IMR-90 (cell line): Measurements from ENCODE around the gene UBE2E2. TPM values are rescaled to one million over a fixed set of nuclear protein-coding genes. Genes with fewer than 3 reads are reported as not detected.
A peak's percentile ranks its signal among the peaks of the same experiment; 100 is the strongest.

Experiments
- ATAC-seq: fragments of 200-7000 bp; cut with Tn5 transposase; 2 replicates; pipeline ENCODE4 v1.9.1; 2020; ENCODE audit warnings: low read depth, mild to moderate bottlenecking, moderate library complexity
- BruUV-seq: library from RNA; stranded (reverse); fragments of 400-500 nt; replicated peaks from 2 replicates; lab custom pipeline; 2021; lab: Mats Ljungman, UMichigan
- CTCF ChIA-PET: fragments of 300-600 bp; formaldehyde crosslinking; extraction: SDS; loops from one replicate; lab custom pipeline; 2021; ENCODE audit warnings: antibody characterized with exemption; lab: Yijun Ruan, JAX
- POLR2A ChIA-PET: fragments of 300-600 bp; sonication (Branson Sonifier 250); formaldehyde crosslinking; loops from one replicate; lab custom pipeline; 2022; ENCODE audit warnings: antibody characterized with exemption; ENCODE audit not compliant: unreplicated experiment; lab: Charles Lee
- DNase-seq: peaks from one replicate; pipeline ENCODE4 v3.0.0; 2013
- H2AFZ ChIP-seq: replicated peaks from 2 replicates; pipeline ENCODE3; 2013; ENCODE audit warnings: low read length, mild to moderate bottlenecking; ENCODE audit not compliant: poor library complexity
- H2AK5ac ChIP-seq: 2 replicates; pipeline ENCODE4 v1.6.1; 2013; ENCODE audit warnings: low read depth, low read length, inconsistent platforms
- H2AK9ac ChIP-seq: replicated peaks from 2 replicates; pipeline ENCODE3; 2013; ENCODE audit warnings: mild to moderate bottlenecking, low read depth, low read length, moderate library complexity; ENCODE audit not compliant: poor library complexity
- H2BK120ac ChIP-seq: 2 replicates; pipeline ENCODE4 v1.6.1; 2013; ENCODE audit warnings: low read depth, low read length, inconsistent platforms
- H2BK15ac ChIP-seq: 3 replicates; pipeline ENCODE4 v1.6.1; 2013; ENCODE audit warnings: low read depth, low read length, inconsistent platforms
- H2BK20ac ChIP-seq: 2 replicates; pipeline ENCODE4 v1.6.1; 2013; ENCODE audit warnings: low read depth, mild to moderate bottlenecking, inconsistent platforms, low read length, moderate library complexity
- H2BK5ac ChIP-seq: 2 replicates; pipeline ENCODE4 v1.6.1; 2013; ENCODE audit warnings: mild to moderate bottlenecking, low read depth, low read length, inconsistent platforms; ENCODE audit not compliant: poor library complexity, severe bottlenecking
- H3K14ac ChIP-seq: replicated peaks from 2 replicates; pipeline ENCODE4 v1.6.1; 2013; ENCODE audit warnings: low read depth, low read length, inconsistent platforms
- H3K18ac ChIP-seq: 2 replicates; pipeline ENCODE4 v1.6.1; 2013; ENCODE audit warnings: low read depth, low read length, control low read depth
- H3K23ac ChIP-seq: 2 replicates; pipeline ENCODE4 v1.6.1; 2013; ENCODE audit warnings: low read depth, low read length, inconsistent platforms
- H3K27ac ChIP-seq: 2 replicates; pipeline ENCODE4 v1.5.1; 2013; ENCODE audit warnings: mild to moderate bottlenecking, control low read depth, low read length; ENCODE audit not compliant: insufficient read depth
- H3K27me3 ChIP-seq: 2 replicates; pipeline ENCODE4 v1.6.1; 2013; ENCODE audit warnings: low read length; ENCODE audit not compliant: control insufficient read depth, insufficient read depth
- H3K36me3 ChIP-seq: 2 replicates; pipeline ENCODE4 v1.6.1; 2013; ENCODE audit warnings: low read length, mixed read lengths; ENCODE audit not compliant: control insufficient read depth, insufficient read depth
- H3K4ac ChIP-seq: 2 replicates; pipeline ENCODE4 v1.6.1; 2013; ENCODE audit warnings: low read depth, low read length, inconsistent platforms
- H3K4me1 ChIP-seq: 2 replicates; pipeline ENCODE4 v1.6.1; 2013; ENCODE audit warnings: low read length, mixed read lengths; ENCODE audit not compliant: control insufficient read depth, insufficient read depth
- H3K4me2 ChIP-seq: 2 replicates; pipeline ENCODE4 v1.6.1; 2013; ENCODE audit warnings: low read depth, mild to moderate bottlenecking, control low read depth, low read length, moderate library complexity
- H3K4me3 ChIP-seq: 2 replicates; pipeline ENCODE4 v1.5.1; 2013; ENCODE audit warnings: low read depth, mild to moderate bottlenecking, control low read depth, low read length, moderate library complexity; ENCODE audit not compliant: insufficient read depth
- H3K56ac ChIP-seq: 2 replicates; pipeline ENCODE4 v1.6.1; 2013; ENCODE audit warnings: low read length, inconsistent platforms; ENCODE audit not compliant: insufficient read depth; ENCODE audit errors: extremely low read depth
- H3K79me1 ChIP-seq, 2 experiments: 2 replicates each; pipeline ENCODE4 v1.6.1; 2013; ENCODE audit warnings: low read length in 2 of 2, inconsistent platforms in 1 of 2, low read depth in 1 of 2
- H3K9ac ChIP-seq: 2 replicates; pipeline ENCODE4 v1.6.1; 2013; ENCODE audit warnings: low read depth, low read length, control low read depth
- H3K9me1 ChIP-seq: 2 replicates; pipeline ENCODE4 v1.6.1; 2013; ENCODE audit warnings: low read length, inconsistent platforms; ENCODE audit not compliant: insufficient read depth
- H3K9me3 ChIP-seq: 2 replicates; pipeline ENCODE4 v1.6.1; 2013; ENCODE audit warnings: low read length; ENCODE audit not compliant: control insufficient read depth, insufficient read depth
- H4K20me1 ChIP-seq: 2 replicates; pipeline ENCODE4 v1.6.1; 2013; ENCODE audit warnings: low read length, inconsistent platforms; ENCODE audit not compliant: insufficient read depth
- H4K5ac ChIP-seq: 2 replicates; pipeline ENCODE4 v1.6.1; 2013; ENCODE audit warnings: mild to moderate bottlenecking, low read depth, low read length, control low read depth
- H4K8ac ChIP-seq, 2 experiments: 2 replicates each; pipeline ENCODE4 v1.6.1; 2013; ENCODE audit warnings: low read depth in 2 of 2, low read length in 2 of 2, control low read depth in 1 of 2, inconsistent platforms in 1 of 2
- H4K91ac ChIP-seq: 2 replicates; pipeline ENCODE4 v1.6.1; 2013; ENCODE audit warnings: low read depth, low read length, inconsistent platforms; ENCODE audit not compliant: insufficient read depth
- MAFK ChIP-seq: IDR thresholded peaks from 2 replicates; pipeline ENCODE4 v1.6.1; 2012; ENCODE audit warnings: low read depth, low read length, improper control_type of control experiment
- MXI1 ChIP-seq: IDR thresholded peaks from 2 replicates; pipeline ENCODE4 v1.6.1; 2012; ENCODE audit warnings: low read depth, mild to moderate bottlenecking, low read length, moderate library complexity, borderline replicate concordance
- NFE2L2 ChIP-seq: fragments of 150-350 bp; IDR thresholded peaks from 2 replicates; pipeline ENCODE4 v1.6.1; 2016; ENCODE audit warnings: low read depth, mild to moderate bottlenecking, low read length
- RAD21 ChIP-seq: IDR thresholded peaks from 2 replicates; pipeline ENCODE4 v1.6.1; 2012; ENCODE audit warnings: low read length, improper control_type of control experiment
- WGBS, 2 experiments: methylation state at CpG; one replicate each; pipeline versions ENCODE4 v1.1.5 to v1.1.7; 2013; ENCODE audit warnings: missing lambda C conversion rate in 2 of 2; ENCODE audit not compliant: insufficient read length in 1 of 2; ENCODE audit errors: extremely low coverage in 2 of 2; 5-methylcytosine and 5-hydroxymethylcytosine counted together
- dilution Hi-C: fragments of 300-500 bp; cut with HindIII; formaldehyde crosslinking; loops from one replicate; pipeline ENCODE4 v1.14.3; 2018; ENCODE audit warnings: low sequenced_read_pairs; ENCODE audit not compliant: unreplicated experiment
- in situ Hi-C: fragments of 300-500 bp; cut with MboI; formaldehyde crosslinking; loops from 3 replicates; pipeline ENCODE4 v1.14.3; 2019; ENCODE audit warnings: low sequenced_read_pairs, inconsistent platforms, mixed read lengths
- intact Hi-C: fragments of 100-400 bp; cut with micrococcal nuclease; formaldehyde crosslinking; loops from 2 replicates; pipeline ENCODE4 v1.10.0; 2022
- polyA plus RNA-seq, 3 experiments: library from polyadenylated mRNA; depleted of rRNA; stranded (reverse); fragments of >200 nt; gene quantifications; 2 replicates each; pipeline ENCODE4 v1.2.3, GENCODE V29; 2012; ENCODE audit warnings: low replicate concordance in 1 of 3
- total RNA-seq: library from RNA; depleted of rRNA; stranded (reverse); fragments of >200 nt; gene quantifications from 2 replicates; pipeline ENCODE4 v1.2.3, GENCODE V29; 2012

UBE2E2 gene
- total and polyA plus RNA-seq, 2 of the 4 experiments (the other 2 are of a cell fraction): 18.6 to 32.7 TPM

GRCh38 chr3:23575697-23576096 lies 372.6 kb downstream of the UBE2E2 start:
- H2AK9ac ChIP-seq: no peak overlapping the region
- POLR2A ChIA-PET: no interaction called here
- H3K4me1 ChIP-seq: peaks cover 2% of the 10 kb centered on the region; the same call in 1 of the 2 replicates
- no peak overlapping the region for H3K4ac ChIP-seq
- H2AK5ac ChIP-seq: no peak overlapping the region
- dilution Hi-C loops: no loop called here
- peak overlapping the region; percentile 23; the same call in 1 of the 2 replicates for H3K4me2 ChIP-seq
- H3K27ac ChIP-seq: no peak overlapping the region
- H3K18ac ChIP-seq: no peak overlapping the region
- no peaks in the 10 kb centered on the region for H3K9me1 ChIP-seq
- H3K36me3 ChIP-seq: no peaks in the 10 kb centered on the region
- no peak overlapping the region for H4K8ac ChIP-seq
- no peak overlapping the region for H2BK120ac ChIP-seq
- intact Hi-C loops: no loop called here
- H2BK15ac ChIP-seq: no peak overlapping the region
- H4K20me1 ChIP-seq: no peaks in the 10 kb centered on the region
- no TSS peak for BruUV-seq
- H3K56ac ChIP-seq: no peak overlapping the region
- DNase-seq (peak; percentile 71), ATAC-seq (peak; percentile 90)
- 0 out of 4 replicates have a peak, but pooled peaks cover 0 to 3% of the 10 kb centered on the region in 2 experiments for H3K79me1 ChIP-seq
- CTCF ChIA-PET: no interaction called here
- no peaks in the 10 kb centered on the region for H3K27me3 ChIP-seq
- WGBS, 2 experiments: no CpG with 5 or more reads among the region's 3 CpGs
- H4K5ac ChIP-seq: no peak overlapping the region
- H2BK5ac ChIP-seq: no peak overlapping the region
- TF ChIP-seq MAFK (0 out of 2 replicates have a peak, but pooled peaks have one; percentile 21), MXI1 (no peak), RAD21 (0 out of 2 replicates have a peak, but pooled peaks have one; percentile 7), NFE2L2 (peak; percentile 55; the same call in 1 of the 2 replicates)
- no peak overlapping the region for H2AFZ ChIP-seq
- in situ Hi-C loops: no loop called here
- no peaks in the 10 kb centered on the region for H3K9me3 ChIP-seq
- H3K23ac ChIP-seq: no peak overlapping the region
- no peak overlapping the region for H3K14ac ChIP-seq
- H2BK20ac ChIP-seq: no peak overlapping the region
- no peak overlapping the region for H4K91ac ChIP-seq
- no peak overlapping the region for H3K4me3 ChIP-seq
- H3K9ac ChIP-seq: no peak overlapping the region
